ENCODE results near the gene CRIP3. TPM values are rescaled to one million over a fixed set of nuclear protein-coding genes. Genes with fewer than 3 reads are reported as not detected.

CRIP3 gene
- total RNA-seq, 4 donors from 2014 or later: not detected

DNA sequence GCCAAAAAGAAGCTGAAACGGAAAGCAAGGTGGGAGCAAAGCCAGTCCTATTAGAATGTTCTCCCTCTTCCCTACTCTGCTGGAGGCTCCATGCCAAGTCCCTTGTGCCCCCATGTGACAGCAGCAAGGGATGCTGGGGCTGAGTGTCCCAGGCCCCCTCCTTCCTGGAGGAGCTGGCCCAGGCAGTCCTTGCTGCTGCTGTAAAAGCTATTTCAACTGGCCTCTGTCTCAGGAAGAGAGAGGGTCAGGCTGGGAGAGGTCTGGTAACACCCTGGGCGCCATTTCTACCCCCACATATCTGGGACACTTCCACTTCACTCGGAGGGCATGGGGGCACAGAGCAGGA, 40.3 kb downstream of the CRIP3 start:
- H3K27ac ChIP-seq (replicated peaks in 1 of 4): peak overlapping the region; percentile 71 to 88 (median 83)
- H3K4me1 ChIP-seq: peaks cover 31 to 42% (median 35%) of the 10 kb centered on the region in 4 donors
- DNase-seq (ENCODE audit: extremely low spot score): no peak
- intact Hi-C loops (cut with DNase I): no loop called here
- H3K4me3 ChIP-seq: no peak overlapping the region
- H3K27me3 ChIP-seq: no peaks in the 10 kb centered on the region
- no peaks in the 10 kb centered on the region for H3K36me3 ChIP-seq
- H3K9me3 ChIP-seq: no peaks in the 10 kb centered on the region
- TF ChIP-seq, protein P1, sequence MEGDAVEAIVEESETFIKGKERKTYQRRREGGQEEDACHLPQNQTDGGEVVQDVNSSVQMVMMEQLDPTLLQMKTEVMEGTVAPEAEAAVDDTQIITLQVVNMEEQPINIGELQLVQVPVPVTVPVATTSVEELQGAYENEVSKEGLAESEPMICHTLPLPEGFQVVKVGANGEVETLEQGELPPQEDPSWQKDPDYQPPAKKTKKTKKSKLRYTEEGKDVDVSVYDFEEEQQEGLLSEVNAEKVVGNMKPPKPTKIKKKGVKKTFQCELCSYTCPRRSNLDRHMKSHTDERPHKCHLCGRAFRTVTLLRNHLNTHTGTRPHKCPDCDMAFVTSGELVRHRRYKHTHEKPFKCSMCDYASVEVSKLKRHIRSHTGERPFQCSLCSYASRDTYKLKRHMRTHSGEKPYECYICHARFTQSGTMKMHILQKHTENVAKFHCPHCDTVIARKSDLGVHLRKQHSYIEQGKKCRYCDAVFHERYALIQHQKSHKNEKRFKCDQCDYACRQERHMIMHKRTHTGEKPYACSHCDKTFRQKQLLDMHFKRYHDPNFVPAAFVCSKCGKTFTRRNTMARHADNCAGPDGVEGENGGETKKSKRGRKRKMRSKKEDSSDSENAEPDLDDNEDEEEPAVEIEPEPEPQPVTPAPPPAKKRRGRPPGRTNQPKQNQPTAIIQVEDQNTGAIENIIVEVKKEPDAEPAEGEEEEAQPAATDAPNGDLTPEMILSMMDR (IDR thresholded peaks at IDR 0.05): no peak
- TF ChIP-seq POLR2A (IDR thresholded peaks at IDR 0.05; ENCODE audit: low read depth) (no peak), POLR2AphosphoS5 (IDR thresholded peaks at IDR 0.05) (no peak), EP300 (IDR thresholded peaks at IDR 0.05) (no peak)
- 38% methylated on average over 1 of the region's 3 CpGs for WGBS

DNA sequence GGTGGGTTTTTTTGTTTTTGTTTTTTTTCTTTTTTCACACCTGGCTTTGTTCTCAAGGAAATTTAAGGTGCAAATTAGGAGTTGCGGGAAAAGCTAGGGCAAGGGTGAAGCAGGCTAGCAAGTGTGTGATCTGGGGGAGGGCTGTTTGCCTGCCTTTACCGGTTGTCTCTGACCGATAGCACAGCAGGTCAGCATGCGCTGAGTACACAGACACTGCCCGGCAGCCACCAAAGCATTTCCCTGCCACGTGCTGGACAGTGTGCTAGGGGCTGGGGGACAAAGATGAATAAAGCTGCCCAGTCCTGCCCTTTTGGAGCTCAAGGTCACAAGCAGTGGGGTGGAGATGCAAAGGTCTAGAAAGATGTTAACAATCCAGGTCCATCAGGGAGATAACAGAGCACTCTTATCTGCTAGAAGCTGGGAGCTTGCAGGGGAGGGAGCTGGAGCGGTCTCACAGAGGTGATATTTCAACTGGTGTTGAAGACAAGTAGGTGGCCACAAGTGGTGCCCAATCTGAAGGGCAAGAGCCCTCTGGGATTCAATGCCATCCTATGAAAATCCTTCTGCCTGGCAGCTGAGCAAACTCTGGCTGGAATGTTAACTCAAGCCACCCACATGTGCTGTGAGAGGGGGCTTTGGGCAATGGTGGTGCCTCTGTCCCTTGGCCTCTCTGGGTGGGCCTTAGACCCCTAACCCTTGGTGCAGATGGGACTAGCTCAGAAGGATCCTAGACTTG, 40.8 kb downstream of the CRIP3 start:
- Histone ChIP-seq H3K27me3 (no peaks in the 10 kb centered on the region), H3K4me3 (no peak overlapping the region), H3K4me1 (peaks cover 31 to 42% (median 35%) of the 10 kb centered on the region in 4 donors), H3K27ac (replicated peaks in 1 of 4) (peak overlapping the region; percentile 71 to 88 (median 83)), H3K36me3 (no peaks in the 10 kb centered on the region), H3K9me3 (no peaks in the 10 kb centered on the region)
- 66% methylated on average over 7 of the region's 7 CpGs for WGBS
- intact Hi-C loops (cut with DNase I): no loop called here
- TF ChIP-seq POLR2A (IDR thresholded peaks at IDR 0.05; ENCODE audit: low read depth) (no peak), POLR2AphosphoS5 (IDR thresholded peaks at IDR 0.05) (no peak), EP300 (IDR thresholded peaks at IDR 0.05) (no peak)
- TF ChIP-seq, protein P1 (IDR thresholded peaks at IDR 0.05): no peak
- DNase-seq (ENCODE audit: extremely low spot score): no peak

DNA sequence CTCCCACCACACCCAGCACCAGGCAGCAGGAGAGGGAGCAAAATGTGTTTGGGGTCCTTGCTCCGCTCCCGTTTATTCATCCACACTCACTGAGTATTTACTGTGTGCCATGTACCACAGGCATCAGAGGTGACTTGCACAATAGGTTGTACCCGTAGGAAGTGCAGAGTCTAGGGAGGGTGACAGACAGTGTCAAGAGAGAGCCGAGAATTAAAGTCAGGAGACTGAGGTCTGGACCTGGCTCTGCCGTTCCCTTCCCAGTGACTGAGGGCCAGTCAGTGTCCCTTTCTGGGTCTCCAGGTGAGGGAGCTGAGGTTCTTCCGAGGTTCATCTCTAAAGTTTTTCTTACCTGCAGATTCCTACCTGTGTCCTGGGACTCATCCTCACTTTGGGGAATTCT, 43.1 kb downstream of the CRIP3 start:
- no peak for TF ChIP-seq EP300 (IDR thresholded peaks at IDR 0.05)
- TF ChIP-seq, protein P1 (IDR thresholded peaks at IDR 0.05): no peak
- H3K4me1 ChIP-seq: peaks cover 31 to 35% (median 32%) of the 10 kb centered on the region in 4 donors
- H3K27ac ChIP-seq (replicated peaks in 1 of 4): no peak overlapping the region
- H3K4me3 ChIP-seq: no peak overlapping the region
- H3K27me3 ChIP-seq: no peaks in the 10 kb centered on the region
- intact Hi-C loops (cut with DNase I): no loop called here
- WGBS: 79% methylated on average over 6 of the region's 6 CpGs
- no peak for DNase-seq (ENCODE audit: extremely low spot score)
- H3K36me3 ChIP-seq: no peaks in the 10 kb centered on the region
- H3K9me3 ChIP-seq: no peaks in the 10 kb centered on the region

DNA sequence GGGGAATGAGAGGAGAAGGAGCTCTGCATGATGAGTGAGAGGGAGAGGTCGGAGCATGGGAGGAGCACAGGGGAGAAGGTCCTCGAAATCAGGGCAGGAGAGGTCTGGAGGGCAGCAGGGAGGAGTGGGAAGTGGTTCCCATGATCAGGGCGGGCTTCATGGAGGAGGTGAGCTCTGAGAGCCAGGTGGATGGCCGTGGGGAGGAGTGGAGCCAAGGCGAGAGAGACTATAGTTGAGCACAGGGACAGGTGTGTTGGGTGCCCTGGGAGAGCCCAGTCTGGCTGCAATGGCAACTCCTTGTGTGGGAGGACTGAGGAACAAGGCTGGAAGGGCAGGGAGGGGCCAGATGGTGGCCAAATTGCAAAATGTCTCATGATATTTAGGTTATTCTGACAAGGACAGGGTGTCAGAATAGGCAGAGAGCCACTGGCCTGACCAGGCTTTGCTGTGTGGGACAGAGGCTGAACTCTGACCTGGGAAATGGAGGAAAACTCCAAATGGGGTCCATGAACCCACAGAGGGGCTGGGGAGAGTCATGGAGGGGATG, 44.0 kb downstream of the CRIP3 start:
- no peaks in the 10 kb centered on the region for H3K9me3 ChIP-seq
- no peak overlapping the region for H3K27ac ChIP-seq (replicated peaks in 1 of 4)
- H3K4me3 ChIP-seq: no peak overlapping the region
- intact Hi-C loops (cut with DNase I): loop anchor here (5.0 kb wide), 1 partner anchor 243 kb away; no protein-coding TSS in a partner anchor
- no peaks in the 10 kb centered on the region for H3K27me3 ChIP-seq
- TF ChIP-seq POLR2A (IDR thresholded peaks at IDR 0.05; ENCODE audit: low read depth) (no peak), POLR2AphosphoS5 (IDR thresholded peaks at IDR 0.05) (no peak)
- TF ChIP-seq, protein P1 (IDR thresholded peaks at IDR 0.05): no peak
- WGBS: 89% methylated on average over 5 of the region's 5 CpGs
- no peaks in the 10 kb centered on the region for H3K36me3 ChIP-seq
- peaks cover 22 to 26% (median 25%) of the 10 kb centered on the region in 4 donors for H3K4me1 ChIP-seq
- DNase-seq (ENCODE audit: extremely low spot score): no peak

Measured in esophagus muscularis mucosa (tissue), 4 donors.